Fibroblast of the conjunctiva (primary cell): ENCODE measurements around the gene THAP5.
"Not testable (repeated sequence)": the region's sequence is repeated elsewhere in the genome, so short reads cannot be mapped to it uniquely, and the experiment has no call there.

Source experiments
- DNase-seq: peaks from one replicate; pipeline ENCODE4 v3.0.0-alpha.2; 2010; ENCODE audit warnings: low read depth

The THAP5 gene

DNA sequence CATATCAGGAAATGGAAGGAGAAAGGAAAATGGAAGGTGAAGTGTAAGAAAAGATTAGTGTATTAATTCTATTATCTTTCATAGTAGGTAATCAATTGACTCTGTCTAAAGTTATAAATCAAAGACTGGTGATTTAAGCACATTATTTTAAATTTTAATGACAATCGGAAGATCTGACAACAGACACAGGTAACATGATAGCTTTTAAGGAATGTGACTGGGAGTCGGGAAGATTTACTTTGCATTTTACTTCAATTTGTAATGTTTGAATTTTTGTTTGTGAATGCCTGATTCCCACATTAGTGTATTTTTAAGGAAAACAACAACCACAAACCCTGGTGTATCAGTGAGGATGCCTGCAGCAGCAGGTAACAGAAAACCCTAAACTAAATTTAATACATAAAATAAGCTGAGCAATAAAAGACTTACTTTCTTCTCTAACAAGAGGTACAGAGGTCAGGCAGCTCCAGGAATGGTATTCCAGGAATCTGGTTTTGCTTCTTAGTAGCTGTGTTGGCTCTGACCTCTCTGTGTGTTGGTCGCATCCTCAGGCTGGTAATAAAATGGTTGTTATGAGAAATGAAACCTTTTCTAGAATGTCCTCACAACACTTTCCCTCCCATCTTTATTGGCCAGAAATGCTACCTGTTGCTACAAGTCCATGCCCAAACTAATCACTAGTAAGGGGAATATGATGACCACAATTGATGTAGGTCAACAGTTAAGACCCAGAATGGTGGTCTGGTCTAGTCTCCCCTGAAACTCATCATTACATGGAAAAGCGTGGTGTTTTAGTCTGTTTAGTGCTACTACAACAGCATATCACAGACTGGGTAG is 12.4 kb upstream of the THAP5 start:
- no peak for DNase-seq

DNA sequence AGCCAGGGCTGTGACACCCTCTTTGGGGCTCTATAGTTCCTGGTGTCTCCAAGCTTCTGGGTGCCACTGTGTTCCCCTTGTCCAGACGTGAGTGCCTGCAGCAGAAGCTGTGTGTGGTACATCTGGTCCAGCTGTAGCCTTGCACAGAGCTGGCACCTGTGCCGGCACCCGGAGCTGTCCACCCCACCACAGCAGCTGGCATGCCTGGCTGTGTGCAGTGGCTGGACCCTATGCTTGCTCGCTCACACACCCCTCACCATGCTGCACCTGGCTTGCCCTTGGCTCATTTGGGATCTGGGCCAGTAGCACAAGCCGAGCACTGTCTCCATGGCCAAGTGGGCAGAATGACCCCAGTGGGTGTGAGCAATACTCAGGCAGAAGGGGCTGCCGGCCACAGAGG is 10.8 kb upstream of the THAP5 start:
- DNase-seq: no peak

DNA sequence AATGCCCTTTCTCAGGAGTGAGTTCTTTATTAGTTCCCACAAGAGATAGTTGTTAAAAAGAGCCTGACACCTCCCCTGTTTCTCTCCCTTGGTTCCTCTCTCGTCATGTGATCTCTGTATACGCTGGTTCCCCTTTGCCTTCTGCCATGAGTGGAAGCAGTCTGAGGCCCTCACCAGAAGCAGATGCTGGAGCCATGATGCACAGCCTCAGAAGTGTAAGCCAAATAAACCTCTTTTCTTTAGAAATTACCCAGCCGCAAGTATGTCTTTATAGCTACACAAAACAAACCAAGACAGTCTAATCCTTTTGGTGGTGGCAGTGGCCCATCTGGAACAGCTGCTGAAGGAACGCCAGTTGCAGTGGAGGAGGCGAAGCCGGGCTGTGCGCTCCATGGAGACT is 9.4 kb upstream of the THAP5 start:
- no peak for DNase-seq

DNA sequence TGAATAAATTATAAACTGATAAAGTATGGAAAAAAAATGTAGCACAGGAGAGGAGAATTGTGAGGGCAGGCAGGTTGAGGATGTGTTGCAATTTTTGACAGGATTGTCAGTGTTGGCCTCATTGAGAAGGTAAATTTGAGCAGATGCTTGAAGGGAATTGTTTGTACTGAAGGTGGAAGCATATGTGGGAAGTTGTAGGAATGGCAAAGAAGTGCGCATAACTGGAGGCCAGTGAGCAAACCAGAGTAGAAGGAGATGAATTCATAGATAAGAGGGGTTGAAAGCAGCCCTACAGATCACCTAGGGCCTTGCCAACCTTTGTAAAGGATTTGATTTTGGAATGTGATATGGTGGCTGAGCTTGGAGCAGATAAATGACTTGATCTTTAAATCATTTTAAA is 6.6 kb upstream of the THAP5 start:
- no peak for DNase-seq

DNA sequence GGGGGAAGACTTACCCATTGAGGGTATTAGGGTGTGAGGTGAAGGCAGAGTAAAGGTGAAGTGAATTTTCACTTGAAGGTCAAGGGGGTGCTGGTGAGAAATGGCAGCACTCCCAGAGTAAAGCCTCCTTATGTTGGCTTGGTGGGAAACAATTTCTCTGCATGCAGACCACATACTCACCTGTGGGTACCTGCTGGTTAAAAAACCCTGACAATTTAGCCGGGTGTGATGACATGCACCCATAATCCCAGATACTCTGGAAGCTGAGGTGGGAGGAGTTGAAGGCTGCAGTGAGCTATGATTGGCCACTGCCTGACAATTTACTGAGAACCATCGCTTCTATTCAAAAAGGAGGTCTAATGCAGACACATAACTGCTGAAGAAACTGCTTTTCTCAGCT is 5.7 kb upstream of the THAP5 start:
- no peak for DNase-seq

DNA sequence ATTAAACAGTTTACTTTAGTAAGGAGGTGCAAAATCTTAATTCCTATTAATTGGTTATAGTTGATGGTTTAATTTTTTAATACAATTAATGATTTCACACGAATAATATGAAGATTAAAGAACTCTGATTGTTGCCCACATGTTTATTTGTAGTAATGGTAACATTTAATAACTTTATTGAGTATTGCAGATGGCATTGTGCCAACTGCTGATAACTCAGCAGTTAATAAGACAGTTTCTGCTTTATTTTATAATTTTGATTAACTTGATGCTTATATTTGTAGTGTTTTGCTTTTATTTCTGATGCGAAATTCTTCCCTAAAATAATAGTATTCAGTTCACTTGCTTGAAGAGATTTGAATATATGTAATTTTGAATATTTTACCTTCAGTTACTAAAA is 3.0 kb upstream of the THAP5 start:
- no peak for DNase-seq

DNA sequence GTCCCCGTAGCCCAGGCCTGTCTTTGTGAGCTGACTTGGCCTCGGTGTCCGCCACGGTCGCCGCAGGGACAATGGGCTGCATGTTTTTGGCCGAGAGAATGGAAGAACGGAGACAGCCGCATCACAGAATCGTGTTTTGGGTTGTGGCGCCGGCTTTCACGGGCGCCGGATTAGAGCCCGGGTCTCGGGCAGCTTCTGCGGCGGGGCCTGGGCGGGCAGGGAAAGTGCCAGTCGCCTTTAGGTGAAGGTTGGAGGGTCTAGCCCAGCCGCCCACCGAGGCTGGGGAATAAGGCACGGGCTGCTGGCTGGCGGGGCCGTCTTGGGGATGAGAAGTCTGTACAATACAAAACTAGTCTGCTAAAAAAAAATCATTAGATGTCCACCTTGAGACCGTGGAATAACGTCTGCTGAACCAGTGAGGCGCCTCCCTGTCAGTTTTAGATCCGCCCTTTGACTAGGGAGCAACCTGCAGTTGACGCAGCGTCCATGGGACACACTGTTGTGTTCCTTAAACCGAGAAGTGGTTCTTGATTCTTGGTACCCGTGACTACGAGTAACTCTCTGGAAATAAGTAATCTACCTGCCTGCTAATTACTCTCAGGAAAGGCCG is 745 bp upstream of the THAP5 start:
- DNase-seq: peak; percentile 18

DNA sequence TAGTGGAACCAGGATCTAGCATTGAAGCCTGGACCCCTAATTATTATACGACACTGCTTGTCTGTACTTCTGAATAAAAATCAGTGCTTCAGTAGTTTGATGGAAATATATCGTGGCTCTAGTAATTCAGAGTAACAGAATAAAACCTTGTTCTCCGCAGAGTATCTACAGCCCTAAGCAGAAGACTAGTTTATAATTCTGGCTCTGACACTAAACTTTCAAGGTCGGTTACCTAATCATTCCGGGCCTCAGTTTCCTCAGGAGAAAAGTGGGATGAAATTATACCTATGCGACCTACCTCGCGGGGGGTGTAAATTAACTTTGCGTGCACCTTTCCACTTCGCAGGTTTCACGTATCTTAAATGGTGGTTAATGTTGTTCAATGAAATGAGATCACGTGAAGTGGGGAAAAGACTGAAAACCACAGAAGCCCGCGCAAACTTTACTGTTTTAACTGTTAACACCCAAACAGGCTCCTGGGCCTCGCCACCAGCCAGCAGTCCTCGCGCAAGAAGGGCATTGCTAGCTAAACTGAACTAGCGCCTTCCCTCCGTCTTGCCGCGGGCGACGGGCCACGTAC is 615 bp downstream of the THAP5 start:
- DNase-seq: no peak

DNA sequence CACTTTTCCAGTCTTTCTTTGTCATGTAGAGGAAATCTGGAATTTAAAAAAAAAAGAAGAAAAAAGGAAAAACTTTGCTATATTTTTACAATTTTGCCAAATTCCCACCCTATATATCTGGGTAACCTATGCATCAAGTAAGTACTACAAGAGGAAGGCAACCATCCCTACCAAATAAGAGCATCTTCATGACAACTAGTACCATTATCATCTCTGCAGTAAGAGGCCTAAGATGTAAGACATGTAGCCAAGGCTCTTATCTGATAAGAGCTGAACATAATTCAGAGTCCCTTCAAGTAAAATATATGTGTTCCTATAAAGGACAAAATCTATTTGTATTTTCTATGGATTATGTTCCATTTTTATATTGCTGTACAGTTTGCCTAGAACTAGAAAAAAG is 3.5 kb downstream of the THAP5 start:
- no peak for DNase-seq

DNA sequence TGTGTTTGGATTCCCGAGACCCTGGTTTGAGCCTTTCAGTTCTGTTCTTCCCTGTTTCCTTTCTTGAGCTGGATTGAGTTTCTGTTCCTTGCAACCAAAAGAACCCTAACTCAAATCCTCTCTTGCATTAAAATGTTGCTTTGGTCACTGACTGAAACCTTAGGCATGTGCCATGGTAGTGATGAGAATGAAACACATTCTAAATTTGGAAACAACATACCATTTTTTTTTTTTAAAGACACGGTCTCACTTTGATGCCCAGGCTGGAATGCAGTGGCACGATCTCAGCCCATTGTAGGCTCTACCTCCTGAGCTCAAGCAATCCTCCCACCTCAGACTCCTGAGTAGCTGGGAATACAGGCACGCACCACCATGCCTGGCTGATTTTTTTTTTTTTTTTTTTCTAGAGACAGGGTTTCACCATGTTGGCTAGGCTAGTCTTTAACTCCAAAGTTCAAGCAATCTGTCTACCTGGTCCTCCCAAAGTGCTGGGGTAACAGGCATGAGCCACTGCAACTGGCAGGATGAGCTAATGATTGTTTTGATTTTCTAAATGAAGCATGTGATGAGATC is 8.4 kb downstream of the THAP5 start:
- no peak for DNase-seq

DNA sequence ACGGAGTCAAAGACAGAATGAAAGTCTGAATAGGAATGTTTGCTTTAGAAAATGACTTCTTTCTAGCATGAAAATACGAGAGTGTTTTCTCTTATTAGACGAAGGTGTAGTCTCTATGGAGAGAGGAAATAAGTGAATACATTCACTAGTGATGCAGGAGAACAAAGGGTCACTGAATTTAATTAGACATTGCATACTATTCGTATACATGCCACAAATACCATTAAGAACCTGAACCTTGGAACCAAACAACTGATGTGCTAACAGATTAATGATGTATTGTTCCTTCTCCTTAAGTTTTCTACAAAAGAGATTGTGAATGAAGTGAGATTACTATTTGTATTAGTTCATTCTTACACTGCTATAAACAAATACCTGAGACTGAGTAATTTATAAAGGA is 10.3 kb downstream of the THAP5 start:
- no peak for DNase-seq

DNA sequence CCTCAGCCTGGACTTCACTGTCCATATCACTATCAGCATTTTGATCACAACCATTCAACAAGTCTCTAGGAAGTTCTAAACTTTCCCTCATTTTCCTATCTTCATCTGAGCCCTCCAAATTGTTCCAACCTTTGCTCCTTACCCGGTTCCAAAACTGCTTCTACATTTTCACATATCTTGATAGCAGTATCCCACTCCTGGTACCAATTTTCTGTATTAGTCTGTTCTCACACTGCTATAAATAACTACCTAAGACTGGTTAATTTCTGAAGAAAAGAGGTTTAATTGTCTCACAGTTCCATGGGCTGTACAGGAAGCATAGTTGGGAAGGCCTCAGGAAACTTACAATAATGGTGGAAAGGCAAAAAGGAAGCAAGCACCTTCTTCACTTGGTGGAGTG is 11.9 kb downstream of the THAP5 start:
- DNase-seq: no peak

DNA sequence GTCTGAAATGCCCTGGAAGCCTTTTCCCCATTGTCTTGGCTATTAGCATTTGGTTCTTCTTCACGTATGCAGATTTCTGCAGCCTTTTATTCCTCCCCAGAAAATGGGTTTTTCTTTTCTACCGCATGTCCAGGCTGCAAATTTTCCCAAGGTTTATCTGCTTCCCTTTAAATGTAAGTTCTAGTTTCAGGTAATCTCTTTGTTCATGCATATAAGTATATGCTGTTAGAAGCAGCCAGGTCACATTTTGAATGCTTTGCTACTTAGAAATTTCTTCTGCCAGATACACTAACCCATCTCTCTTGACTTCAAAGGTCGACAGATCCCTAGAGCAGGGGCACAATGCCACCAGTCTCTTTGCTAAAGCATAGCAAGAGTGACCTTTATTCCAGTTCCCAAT is 12.3 kb downstream of the THAP5 start:
- no peak for DNase-seq

DNA sequence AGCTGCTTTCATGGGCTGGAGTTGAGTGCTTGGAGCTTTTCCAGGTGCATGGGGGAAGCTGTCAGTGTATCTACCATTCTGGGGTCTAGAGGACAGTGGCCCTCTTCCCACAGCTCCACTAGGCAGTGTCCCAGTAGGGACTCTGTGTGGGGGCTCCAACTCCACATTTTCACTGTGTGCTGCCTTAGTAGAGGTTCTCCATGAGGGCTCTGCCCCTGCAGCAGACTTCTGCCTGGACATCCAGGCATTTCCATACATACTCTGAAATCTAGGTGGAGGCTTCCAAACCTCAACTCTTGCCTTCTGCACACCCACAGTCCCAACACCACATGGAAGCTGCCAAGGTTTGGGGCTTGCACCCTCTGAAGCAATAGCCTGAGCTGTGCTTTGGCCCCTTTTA is 12.8 kb downstream of the THAP5 start:
- not testable (repeated sequence) for DNase-seq

DNA sequence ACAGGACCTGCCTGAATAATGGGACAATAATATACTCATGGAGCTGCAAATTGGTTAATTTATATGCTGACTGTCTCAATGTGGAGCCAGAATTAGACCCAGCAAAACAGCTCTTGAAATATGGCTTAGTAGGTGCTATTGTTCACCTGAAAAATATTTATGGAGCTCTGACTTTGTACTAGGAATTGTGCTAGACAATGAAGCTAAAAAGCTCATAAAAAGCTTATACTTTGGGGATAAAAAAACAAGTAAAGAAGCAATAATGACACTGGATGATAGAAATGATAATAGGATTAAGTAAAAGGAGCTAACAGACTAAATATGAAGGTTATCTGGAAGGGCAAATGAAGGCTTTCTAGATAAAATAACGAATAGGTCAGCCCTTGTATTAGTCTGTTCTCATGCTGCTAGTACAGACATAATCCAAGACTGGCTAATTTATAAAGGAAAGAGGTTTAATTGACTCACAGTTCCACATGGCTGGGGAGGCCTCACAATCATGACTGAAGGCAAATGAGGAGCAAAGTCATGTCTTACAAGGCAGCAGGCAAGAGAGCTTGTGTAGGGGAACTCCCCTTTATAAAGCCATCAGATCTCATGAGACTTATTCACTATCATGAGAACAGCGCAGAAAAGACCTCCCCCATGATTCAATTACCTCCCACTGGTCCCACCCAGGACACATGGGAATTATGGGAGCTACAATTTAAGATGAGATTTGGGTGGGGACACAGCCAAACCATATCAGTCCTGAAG is 21.2 kb downstream of the THAP5 start:
- not testable (repeated sequence) for DNase-seq

DNA sequence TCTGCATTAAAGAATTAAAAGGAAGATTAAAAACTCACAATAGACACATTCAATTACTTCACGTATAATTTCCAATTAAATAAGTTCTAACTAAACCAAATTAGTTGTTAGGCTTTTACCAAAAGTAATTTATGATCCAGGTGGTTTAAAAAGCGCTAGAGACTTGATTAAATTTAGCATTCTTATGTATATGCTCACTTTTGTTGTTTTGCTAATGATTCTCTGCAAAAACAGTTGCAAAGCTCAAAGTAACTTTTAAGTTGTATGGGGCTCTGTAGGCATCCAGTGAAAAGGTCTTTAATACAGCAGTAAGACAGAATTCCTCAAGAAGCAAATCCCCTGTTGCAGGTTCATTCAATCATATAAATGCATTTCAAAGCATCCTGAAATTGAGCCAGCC is 28.0 kb downstream of the THAP5 start:
- no peak for DNase-seq

DNA sequence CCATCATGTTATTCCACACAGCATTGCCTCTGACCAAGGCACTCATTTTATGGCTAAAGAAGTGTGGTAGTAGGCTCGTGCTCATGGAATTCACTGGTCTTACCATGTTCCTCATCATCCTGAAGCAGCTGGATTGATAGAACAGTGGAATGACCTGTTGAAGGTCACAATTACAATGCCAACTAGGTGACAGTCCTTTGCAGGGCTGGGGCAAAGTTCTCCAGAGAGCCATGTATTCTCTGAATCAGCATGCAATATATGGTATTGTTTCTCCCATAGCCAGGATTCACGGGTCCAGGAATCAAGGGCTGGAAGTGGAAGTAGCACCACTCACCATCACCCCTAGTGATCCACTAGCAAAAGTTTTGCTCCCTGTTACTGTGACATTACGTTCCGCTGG is 30.8 kb downstream of the THAP5 start:
- DNase-seq: not testable (repeated sequence)

DNA sequence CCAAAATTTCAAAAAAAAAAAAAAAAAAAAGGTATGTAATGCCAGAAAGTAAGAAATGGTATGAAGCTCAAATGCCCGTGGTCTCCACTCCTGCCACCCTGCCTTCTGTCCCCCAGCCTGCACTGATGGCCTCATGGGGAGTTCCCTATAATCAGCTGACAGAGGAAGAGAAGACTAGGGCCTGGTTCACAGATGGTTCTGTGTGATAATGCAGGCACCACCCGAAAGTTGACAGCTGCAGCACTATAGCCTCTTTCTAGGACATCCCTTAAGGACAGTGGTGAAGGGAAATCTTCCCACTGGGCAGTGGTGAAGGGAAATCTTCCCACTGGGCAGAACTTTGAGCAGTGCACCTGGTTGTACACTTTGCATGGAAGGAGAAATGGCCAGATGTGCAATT is 31.3 kb downstream of the THAP5 start:
- DNase-seq: not testable (repeated sequence)

DNA sequence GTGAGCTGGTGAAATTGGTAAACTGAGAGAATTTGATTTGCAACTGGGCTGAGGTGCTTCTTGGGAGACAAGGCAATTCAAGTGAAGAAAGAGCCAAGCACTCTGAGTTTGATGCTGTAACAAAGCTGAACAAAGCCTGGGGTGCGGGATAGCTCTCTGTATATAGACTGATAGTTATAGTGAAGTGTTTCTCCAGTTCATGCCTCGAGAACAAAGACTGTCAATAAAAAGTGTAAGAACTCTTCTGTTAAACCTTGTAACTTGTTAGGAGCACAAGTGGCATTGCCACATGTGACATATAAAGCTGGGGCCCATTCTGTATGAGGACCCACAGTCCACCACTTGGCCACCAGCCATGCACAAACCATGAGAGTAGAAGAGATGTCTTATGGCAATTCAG is 32.3 kb downstream of the THAP5 start:
- no peak for DNase-seq

DNA sequence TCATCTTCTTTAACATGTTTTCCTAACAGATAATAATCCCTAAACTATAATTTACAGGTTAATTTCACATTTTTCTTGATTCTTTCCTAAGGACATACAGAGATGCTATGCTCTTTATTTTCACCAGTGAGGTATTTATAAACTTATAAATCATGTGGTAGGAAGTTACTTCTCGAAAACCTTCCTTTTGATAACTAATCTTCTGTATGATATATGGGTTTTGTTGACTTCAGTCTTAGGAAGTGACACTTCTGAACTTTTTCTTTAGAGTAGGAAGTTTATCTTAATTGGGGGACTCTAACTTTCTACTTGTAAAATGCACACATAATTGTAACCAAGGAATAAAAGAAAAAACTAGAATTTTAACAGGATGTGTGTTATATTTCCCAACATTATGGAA is 33.8 kb downstream of the THAP5 start:
- DNase-seq: no peak

DNA sequence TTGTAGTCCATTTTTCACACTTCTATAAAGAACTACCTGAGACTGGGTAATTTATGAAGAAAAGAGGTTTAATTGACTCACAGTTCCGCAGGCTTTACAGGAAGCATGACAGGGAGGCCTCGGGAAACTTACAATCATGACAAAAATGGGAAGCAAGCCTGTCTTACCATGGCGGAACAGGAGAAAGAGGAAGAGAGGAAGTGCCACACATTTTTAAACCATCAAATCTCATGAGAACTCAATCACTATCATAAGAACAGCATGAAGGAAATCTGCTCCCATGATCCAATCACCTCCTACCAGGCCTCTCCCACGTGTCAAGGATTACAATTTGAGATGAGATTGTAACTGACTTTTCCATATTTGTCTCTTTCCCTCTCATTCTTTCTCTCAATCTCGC is 34.2 kb downstream of the THAP5 start:
- no peak for DNase-seq

DNA sequence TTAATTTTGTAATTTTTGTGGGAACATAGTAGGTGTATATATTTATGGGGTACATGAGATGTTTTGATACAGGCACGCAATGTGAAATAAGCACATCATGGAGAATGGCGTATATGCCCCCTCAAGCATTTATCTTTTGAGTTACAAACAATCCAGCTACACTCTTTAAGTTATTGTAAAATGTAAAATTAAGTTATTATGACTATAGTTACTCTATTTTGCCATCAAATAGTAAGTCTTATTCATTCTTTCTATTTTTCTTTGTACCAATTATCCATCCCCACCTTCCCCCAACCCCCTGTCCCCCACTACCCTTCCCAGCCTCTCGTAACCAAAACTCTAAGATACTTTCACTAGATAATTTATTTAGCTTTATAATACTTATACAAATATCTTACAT is 35.8 kb downstream of the THAP5 start:
- DNase-seq: no peak

DNA sequence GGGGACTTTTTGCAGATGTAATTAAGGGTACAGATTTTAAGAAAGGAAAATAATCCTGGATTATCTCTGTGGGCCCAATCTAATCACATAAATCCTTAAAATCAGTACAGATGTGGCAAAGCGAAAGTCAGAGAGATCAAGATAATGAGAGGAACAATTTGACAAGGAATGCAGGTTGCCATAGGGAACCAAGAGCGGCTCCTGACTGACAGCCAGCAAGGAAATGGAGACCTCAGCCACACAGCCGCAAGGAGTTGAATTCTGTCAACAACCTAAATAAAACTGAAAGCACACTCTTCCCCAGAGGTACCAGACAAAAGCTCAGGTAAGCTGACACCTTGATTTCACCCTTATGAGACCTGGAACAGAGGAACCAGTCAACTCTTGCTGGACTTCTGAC is 40.2 kb downstream of the THAP5 start:
- no peak for DNase-seq
